NCI-H345 (cell line): ENCODE measurements around the gene OVCA2.

Source experiments
- DNase-seq: peaks from one replicate; lab custom pipeline; 2025; lab: John Stamatoyannopoulos, UW

OVCA2 gene

GRCh38 chr17:2034806-2035540 lies 6.8 kb upstream of the OVCA2 start:
- DNase-seq, result no peak

GRCh38 chr17:2035541-2036488 lies 6.0 kb upstream of the OVCA2 start:
- no peak for DNase-seq

DNA sequence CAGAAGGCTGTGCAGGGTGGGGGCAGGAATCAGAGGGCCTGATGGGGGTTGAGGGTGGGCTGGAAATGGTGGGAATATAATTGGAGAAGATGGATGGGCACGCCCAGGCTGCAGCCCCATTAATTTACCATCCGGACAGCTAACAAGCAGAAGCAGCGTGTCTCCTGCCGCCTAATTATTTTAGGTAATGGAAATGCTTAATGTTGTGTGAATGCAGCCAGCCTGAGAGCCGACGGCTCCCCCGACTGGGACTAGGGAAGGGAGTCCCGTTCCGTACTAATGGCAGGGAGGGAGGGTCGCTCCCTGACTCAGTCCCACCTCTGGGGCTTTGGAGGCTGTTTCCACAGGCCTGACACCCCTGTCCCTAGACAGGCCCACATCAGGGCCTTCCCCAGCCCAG lies 4.7 kb upstream of the OVCA2 start:
- DNase-seq, result no peak

DNA sequence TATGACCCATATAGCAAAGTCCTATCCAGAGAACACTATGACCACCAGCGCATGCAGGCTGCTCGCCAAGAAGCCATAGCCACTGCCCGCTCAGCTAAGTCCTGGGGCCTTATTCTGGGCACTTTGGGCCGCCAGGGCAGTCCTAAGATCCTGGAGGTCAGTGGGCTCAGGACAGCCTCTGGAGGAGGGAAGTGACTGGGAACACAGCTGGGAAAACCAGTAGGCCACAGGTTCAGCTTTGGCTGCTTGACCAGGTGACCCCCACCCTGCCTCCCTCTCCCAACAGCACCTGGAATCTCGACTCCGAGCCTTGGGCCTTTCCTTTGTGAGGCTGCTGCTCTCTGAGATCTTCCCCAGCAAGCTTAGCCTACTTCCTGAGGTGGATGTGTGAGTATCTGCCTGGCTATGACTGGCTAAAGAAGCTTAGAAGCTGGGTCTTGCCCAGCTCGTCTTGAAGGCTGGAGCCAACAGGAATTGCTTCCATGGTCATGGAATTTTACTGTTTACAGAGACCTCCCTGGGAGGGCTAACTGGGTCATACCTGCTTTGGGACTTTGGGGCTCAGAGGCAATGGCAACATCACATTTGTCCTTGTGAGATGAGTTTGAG lies 1.5 kb upstream of the OVCA2 start:
- DNase-seq, result no peak

GRCh38 chr17:2040942-2041560 lies 771 bp upstream of the OVCA2 start:
- no peak for DNase-seq

- peak; percentile 16 for DNase-seq
Measured at GRCh38 chr17:2042390-2042847, 597 bp downstream of the OVCA2 start.

GRCh38 chr17:2042933-2043332 lies 1.1 kb downstream of the OVCA2 start:
- DNase-seq, result no peak

GRCh38 chr17:2043785-2044184 lies 2.0 kb downstream of the OVCA2 start:
- no peak for DNase-seq

DNA sequence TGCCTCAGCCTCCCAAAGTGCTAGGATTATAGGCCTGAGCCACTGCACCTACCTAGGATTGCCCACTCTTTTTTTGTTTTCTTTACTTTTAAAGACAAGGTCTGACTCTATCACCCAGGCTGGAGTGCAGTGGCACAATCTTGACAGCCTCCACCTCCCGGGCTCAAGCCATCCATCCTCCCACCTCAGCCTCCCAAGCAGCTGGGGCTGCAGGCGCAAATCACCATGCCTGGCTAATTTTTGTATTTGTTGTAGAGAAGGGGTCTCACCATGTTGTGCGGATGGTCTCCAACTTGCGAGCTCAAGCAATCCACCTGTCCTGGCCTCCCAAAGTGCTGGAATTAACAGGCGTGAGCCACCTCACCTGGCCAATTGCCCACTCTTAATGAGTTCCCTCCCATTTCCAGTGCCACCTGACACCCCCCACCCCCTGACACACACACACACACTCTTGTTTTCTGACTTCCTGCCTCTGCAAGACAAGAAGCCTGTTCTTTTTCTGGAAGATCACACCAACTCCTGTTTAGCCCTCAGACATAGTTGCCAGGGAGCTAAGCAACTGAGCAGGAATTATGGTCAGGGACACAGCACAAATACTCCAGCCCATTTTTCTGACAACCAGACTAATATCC lies 2.6 kb downstream of the OVCA2 start:
- no peak for DNase-seq

DNA sequence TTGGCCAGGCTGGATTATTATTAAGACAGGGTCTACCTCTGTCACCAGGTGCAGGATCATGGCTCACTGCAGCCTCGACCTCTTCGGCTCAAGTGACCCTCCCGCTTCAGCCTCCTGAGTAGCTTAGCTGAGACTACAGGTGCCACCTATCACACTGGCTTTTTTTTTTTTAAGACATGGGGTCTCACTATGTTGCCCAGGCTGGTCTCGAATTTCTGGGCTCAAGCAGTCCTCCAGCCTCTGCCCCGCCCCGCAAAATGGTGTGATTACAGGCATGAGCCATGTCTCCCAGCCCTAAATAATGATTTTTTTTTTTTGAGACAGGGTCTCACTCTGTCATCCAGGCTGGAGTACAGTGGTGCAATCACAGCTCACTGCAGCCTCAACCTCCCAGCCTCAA lies 5.8 kb downstream of the OVCA2 start:
- DNase-seq, result no peak

GRCh38 chr17:2048805-2049204 lies 7.0 kb downstream of the OVCA2 start:
- no peak for DNase-seq

DNA sequence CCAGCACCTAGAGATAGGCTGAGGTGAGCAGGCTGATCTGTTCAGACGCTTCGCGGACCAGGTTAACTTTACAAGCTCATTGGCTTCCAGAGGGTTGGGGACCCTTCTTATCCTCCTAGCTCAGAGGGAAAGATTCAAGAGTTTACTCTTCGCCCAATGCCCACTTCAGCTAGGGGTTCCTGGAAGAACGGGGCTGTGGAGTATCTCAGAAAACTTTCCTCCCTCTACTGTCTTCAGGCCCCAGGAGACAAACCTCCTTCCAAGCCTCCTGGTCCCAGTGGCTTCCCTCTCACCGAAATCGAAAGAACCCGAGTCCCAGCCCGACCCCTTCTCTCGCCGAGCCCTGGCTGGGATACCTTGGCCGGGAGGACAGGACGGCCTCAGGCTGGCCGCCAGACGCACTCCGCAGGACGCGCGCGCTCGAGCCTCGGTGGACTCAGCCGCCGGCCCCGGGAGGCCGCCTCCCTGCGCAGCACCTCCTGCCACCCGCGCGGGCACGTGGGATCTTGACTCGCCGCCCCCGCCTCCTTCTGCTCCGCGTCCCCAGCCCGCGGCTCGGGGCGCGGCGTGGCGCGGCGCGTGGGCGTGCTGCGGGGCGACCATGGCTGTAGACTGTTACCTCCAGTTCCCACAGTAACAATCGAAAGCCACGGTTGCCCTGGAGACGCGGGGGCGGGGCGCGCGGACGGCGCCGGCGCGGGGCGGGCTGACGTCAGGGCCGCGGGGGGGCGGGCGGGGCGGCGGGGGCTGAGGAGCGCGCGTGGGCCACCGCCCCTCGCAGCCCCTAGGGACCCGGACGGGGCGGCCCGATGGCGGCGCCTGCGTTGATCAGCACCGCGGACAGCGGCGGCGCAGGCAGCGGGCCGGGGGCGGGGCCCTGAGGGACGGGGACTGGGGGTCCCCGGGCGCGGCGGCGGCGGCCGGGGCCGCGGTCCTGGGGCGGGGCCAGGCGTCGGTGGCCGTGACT lies 7.8 kb downstream of the OVCA2 start:
- DNase-seq, result peak; percentile 75

DNA sequence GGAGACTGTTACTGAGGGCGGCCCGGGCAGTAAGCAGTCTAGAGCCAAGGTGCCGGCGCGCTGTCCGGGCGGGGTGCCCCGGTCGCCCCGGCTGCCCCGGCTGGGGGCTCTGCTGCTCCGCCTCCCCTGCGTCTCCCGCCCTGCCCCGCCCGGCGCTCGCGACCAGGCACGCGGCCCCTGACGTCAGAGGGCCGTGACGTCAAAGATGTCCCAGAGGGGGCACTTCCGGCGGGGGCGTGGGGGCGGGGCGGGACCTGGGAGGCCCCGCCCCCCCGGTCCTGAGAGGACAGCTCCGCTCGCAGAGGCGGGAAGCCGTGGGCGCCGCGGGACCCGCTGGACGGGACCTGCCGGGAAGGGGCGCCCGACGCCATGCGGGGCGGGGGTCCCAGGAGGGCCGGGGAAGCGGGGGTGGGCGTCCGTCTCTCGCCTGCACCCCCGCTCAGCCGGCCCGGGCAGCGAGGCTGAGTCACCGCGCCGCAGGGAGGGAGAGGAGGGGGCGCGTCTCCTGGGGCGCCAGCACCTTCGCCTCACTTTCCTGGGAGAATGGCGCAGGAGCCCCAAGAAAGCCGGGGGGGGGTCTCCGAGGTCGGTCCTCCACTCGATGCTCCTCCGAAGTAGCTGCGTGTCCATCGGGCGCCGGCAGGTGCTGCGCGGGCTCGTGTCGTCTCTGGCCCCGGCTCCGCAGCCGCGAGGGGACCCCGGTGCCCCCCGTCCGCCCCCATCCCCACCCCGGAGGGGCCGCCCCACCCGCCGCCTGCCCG lies 8.7 kb downstream of the OVCA2 start:
- DNase-seq, result peak; percentile 83

GRCh38 chr17:2051061-2051932 lies 9.5 kb downstream of the OVCA2 start:
- peak; percentile 37 for DNase-seq

DNA sequence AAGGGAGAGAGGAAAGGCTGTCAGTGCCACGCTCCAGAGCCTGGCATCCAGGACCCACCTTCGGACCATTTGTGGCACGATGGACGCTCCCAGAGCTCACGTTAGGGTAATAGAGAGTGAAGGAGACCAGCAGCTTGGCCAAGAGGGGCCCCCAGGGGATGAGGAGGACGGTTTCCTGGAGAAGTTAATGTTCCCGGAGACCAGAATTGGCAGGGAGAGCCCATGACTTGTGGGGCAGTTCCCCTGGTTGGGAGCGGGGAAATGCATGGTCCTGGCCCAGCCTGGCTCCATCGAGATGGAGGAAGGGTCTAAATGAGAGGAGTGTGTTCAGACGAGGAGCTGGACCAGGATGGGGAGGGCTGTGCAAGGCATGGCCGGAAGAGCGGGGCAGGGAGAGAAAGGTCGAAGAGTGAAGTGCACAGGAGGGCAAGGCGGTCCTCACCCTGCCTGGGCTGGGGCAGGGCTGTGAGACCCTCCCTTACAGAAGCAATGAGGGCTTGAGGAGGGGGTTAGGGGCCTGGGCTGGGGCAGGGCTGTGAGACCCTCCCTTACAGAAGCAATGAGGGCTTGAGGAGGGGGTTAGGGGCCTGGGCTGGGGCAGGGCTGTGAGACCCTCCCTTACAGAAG lies 10.2 kb downstream of the OVCA2 start:
- no peak for DNase-seq

DNA sequence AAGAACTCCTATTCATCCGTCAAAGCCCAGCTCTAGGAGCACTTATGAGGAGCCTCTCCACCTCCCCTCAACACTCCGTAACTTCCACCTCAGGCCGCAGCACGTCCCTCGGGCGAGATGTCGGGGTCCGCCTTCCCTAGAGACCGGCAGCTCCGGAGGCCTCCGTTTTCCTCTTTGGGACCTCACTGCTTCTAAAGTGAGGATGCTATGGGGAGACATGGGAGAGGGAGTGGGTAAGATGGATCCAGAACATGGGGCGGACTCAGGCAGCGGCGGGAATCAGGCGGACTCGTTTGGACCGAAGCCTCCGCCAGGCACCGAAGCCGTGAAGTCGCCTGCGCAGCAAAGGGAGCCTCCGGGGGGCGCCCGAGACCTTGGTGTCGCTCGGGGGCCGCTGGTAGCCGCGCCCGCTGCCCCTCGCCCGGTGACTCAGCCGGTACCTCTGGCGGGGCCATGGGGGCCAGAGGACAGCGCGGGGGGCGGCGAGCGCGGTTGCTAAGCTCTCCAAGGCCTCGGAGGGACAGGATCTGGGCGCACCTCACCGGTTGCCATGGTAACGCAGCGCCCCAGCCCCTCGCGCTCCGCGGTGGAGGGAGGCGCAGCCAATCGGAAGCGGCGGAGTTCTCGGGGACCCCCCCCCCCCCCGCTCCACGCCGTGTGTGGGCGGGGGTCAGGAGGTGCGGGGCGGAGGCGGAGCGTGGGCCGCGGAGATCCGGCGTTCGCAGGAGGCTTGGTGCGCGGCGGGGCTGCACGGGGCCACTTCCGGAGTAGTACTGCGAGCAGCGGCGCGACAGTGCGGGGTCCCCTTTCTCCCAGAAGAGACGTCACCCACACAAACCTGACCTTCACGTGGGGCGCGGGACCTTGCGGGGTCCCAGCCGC lies 11.8 kb downstream of the OVCA2 start:
- peak; percentile 51 for DNase-seq

- no peak for DNase-seq
Measured at GRCh38 chr17:2054262-2054511, 12.4 kb downstream of the OVCA2 start.
